GM12864 (cell line): ENCODE data around the gene SLC1A2.

Source experiments
- DNase-seq: peaks from one replicate; pipeline ENCODE4 v3.0.0-alpha.2; 2011; ENCODE audit warnings: low read depth
- H3K4me3 ChIP-seq: 2 replicates; pipeline ENCODE4 v1.5.1; 2011; ENCODE audit warnings: mild to moderate bottlenecking, low read depth, low read length, control low read depth
- TF ChIP-seq, protein P1 (sequence below): IDR thresholded peaks from 2 replicates; pipeline ENCODE4 v1.5.1; 2011; ENCODE audit warnings: low read depth, mild to moderate bottlenecking, moderate library complexity, low read length, control low read depth, inconsistent platforms; ENCODE audit errors: missing control alignments

SLC1A2 gene

DNA sequence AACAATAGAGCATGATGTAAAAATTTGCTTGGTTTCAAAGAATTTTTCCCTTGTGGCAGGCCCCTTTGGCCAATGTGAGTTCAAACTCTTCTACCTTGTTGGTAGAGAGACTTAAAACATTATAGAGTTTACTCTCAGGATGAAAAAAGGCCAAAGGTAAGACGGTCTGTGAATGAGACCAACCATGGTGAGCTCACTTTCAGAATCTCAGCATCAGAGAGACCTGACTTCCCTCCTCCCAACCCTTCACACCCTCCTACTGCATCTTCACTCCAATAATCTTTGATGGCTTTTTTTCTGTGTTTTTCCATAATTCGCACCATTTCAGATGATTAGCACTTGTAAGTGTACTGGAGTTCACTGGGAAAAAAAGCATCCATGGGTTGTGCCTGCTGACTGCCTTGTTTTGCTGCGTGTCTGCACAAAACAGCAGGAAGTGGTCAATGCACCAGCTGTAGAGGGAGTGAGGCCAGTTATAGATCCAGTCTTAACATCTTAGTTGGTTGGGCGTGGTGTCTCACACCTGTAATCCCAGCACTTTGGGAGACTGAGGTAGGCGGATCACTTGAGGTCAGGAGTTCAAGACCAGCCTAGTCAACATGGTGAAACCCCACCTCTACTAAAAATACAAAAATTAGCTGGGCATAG lies 64.1 kb downstream of the SLC1A2 start:
- TF ChIP-seq, protein P1, sequence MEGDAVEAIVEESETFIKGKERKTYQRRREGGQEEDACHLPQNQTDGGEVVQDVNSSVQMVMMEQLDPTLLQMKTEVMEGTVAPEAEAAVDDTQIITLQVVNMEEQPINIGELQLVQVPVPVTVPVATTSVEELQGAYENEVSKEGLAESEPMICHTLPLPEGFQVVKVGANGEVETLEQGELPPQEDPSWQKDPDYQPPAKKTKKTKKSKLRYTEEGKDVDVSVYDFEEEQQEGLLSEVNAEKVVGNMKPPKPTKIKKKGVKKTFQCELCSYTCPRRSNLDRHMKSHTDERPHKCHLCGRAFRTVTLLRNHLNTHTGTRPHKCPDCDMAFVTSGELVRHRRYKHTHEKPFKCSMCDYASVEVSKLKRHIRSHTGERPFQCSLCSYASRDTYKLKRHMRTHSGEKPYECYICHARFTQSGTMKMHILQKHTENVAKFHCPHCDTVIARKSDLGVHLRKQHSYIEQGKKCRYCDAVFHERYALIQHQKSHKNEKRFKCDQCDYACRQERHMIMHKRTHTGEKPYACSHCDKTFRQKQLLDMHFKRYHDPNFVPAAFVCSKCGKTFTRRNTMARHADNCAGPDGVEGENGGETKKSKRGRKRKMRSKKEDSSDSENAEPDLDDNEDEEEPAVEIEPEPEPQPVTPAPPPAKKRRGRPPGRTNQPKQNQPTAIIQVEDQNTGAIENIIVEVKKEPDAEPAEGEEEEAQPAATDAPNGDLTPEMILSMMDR: no peak
- no peak for DNase-seq
- H3K4me3 ChIP-seq: no peak overlapping the region

DNA sequence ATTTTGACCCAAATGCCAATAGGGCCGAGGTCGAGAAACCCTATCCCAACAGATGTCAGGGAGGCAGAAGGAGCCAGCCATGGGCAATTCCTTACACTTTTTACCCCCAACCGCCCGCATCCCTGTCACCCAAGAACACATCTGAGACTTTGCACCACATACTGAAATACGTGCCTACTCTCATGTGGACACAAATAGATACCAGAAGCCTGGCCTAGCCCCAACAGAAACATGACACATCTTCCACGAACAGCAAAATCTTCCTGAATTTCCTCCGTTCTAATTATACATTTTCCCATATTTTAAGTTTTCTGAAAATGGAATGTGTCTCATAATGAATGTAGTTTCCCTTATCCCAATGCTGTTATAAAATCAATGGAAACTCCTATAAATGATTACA lies 64.7 kb downstream of the SLC1A2 start:
- no peak overlapping the region for H3K4me3 ChIP-seq
- DNase-seq: no peak
- TF ChIP-seq, protein P1: no peak

DNA sequence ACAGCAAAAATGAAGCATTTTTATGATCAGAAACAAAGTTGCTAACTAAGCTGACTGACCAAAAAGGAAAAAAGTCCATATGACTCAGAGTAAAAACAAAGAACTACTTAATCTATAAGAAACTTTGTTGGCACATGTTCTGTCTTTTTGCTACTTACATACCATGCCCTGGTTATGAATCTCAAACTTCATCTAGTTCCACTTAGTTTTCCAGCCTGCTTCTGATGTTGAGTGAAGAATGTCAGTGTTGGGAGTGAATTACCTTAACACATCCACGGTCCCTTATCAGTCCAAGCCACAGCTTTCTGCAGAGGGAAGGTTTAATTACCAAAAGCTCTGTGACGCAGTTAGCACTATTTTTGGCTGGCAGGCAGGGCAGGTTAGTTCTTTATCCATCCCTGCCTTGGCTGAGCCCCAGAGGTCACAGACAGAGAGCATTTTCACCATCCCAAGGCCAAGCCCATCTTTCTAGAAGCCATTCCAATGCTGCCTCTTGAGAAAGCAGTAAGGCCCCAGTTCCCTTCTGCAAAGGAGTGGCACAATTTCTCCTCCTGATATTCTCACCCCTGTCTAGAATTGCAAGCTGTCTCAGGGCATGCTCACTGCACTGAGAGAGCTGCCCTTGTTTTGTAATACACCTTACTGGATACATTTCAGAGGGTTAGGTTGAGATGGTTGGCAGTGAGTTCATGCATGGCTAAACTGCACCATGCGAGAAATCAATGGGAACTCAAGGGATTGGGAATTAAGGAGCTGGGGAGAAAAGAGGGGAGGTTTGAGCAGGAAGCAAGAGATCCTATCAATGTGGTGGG lies 67.1 kb downstream of the SLC1A2 start:
- H3K4me3 ChIP-seq: no peak overlapping the region
- TF ChIP-seq, protein P1: no peak
- no peak for DNase-seq

DNA sequence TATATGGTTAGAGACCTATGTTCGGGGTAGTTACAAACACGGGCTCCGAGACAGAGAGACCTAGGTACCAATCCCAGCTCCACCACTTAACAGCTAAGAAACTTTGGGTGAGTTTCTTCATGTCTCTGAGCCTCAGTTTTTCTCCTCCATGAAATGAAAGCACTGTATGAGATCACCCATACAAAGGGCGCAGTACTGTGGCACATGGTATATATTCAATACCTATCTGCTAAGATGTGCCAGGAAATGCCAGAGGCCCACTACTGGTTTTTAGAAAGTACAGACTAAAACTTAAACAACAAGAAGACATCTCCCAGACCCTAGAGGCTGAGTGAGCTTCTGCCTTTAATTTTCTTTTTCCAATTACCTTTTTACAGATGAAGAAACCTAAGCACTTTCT lies 69.5 kb downstream of the SLC1A2 start:
- no peak overlapping the region for H3K4me3 ChIP-seq

DNA sequence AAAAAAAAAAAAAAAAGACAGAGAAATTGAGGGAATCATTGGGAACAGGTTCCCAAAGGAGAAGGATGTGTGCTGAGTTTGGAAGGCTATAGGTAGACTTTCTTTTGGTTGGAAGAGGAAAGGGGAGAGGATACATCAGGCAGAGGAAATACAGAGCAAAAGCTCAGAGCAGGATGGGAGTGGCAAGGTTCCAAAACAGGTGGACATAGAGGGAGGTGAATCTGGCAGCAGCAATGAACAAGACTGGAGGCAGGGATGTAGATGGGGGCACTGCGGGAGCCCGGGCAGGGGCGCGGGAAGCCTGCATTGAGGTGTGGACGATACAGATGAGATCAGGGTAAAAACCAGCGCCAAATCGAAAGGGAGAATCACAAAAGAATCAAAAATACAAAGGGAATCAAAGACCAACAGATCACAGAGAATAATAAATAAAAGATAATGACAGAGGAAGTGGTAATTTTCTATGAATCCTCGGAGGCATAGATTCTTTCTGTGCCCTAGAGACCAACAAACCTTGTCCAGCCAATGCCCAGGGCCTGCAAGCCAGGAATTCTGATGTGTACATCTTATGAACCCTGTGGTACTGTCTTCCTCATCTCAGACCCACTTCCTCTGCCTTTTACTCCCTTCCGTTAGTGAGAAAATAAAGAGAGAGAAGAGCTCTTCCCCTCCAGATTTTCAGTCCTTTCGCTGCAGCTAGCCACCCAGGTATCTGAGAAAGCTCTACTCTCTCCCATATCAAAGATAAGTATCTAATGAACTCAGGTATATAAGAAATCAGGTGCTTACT lies 70.3 kb downstream of the SLC1A2 start:
- TF ChIP-seq, protein P1: no peak
- no peak overlapping the region for H3K4me3 ChIP-seq
- no peak for DNase-seq

More for the DNA sequence above, 69.5 kb downstream of the SLC1A2 start:
- DNase-seq: no peak
- TF ChIP-seq, protein P1: no peak

DNA sequence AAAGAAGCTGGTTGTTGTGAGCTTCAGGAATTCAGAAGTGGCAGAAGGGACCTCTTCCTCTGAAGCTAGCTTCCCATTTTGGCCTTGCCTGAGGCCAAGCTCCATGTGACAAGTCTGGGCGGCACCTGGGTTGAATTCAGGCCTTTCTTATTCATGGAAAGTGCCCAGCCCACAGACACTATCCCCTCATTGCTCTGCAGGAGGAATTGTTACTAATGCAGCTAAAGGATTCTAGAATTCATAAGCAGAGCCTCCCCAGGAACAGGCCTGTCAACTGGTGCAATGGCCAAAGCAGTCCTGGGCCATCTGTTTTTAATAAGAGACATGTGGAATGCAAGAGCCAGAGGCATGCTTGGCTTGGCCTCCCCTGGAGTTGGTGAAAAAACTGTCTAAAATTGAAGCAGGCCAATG lies 71.4 kb downstream of the SLC1A2 start:
- TF ChIP-seq, protein P1: no peak

More for the DNA sequence above, 71.4 kb downstream of the SLC1A2 start:
- no peak overlapping the region for H3K4me3 ChIP-seq
- DNase-seq: no peak
